CD4-positive, alpha-beta memory T cell (primary cell): ENCODE results near the gene CNIH4. TPM values are rescaled to one million over a fixed set of nuclear protein-coding genes. Genes with fewer than 3 reads are reported as not detected.
"Not testable (repeated sequence)": the region's sequence is repeated elsewhere in the genome, so short reads cannot be mapped to it uniquely, and the experiment has no call there.

Experiments used
- CTCF ChIA-PET: fragments of 350-600 bp; sonication (Branson Sonifier 250); formaldehyde crosslinking; loops from one replicate; lab custom pipeline; 2021; ENCODE audit warnings: inconsistent platforms; ENCODE audit not compliant: partially characterized antibody; lab: Charles Lee
- POLR2A ChIA-PET: fragments of 350-600 bp; sonication (Branson Sonifier 250); formaldehyde crosslinking; loops from one replicate; lab custom pipeline; 2021; ENCODE audit not compliant: partially characterized antibody; lab: Charles Lee
- DNase-seq, 5 donors: peaks; one replicate each; pipeline versions ENCODE4 v3.0.0 to v3.0.0-alpha.2; 2020 to 2022; ENCODE audit warnings: mixed read lengths in 1 of 5
- H3K27ac ChIP-seq: one replicate; pipeline ENCODE4 v1.7.0; 2013; ENCODE audit warnings: low read depth, low read length
- H3K27me3 ChIP-seq: 2 replicates; pipeline ENCODE4 v1.7.0; 2013; ENCODE audit warnings: mild to moderate bottlenecking, low read length, moderate library complexity; ENCODE audit not compliant: insufficient read depth
- H3K36me3 ChIP-seq: 2 replicates; pipeline ENCODE4 v1.7.0; 2013; ENCODE audit warnings: mild to moderate bottlenecking, low read length, moderate library complexity; ENCODE audit not compliant: insufficient read depth
- H3K4me1 ChIP-seq: 2 replicates; pipeline ENCODE4 v1.7.0; 2013; ENCODE audit warnings: mild to moderate bottlenecking, low read length, moderate library complexity; ENCODE audit not compliant: insufficient read depth
- H3K4me3 ChIP-seq, 2 donors: one replicate each; pipeline ENCODE4 v1.7.0; 2013; ENCODE audit warnings: low read length in 2 of 2, mild to moderate bottlenecking in 1 of 2
- H3K9me3 ChIP-seq, 2 donors: one replicate each; pipeline ENCODE4 v1.7.0; 2013; ENCODE audit warnings: low read length in 2 of 2, control low read depth in 1 of 2; ENCODE audit not compliant: control insufficient read depth in 1 of 2
- H3K27ac Mint-ChIP-seq, 7 donors: one replicate each; pipeline ENCODE4 v1.8.0; 2020 to 2021; ENCODE audit warnings: mixed read lengths in 7 of 7, mild to moderate bottlenecking in 6 of 7, inconsistent platforms in 3 of 7, moderate library complexity in 3 of 7
- H3K27me3 Mint-ChIP-seq, 2 donors: one replicate each; pipeline ENCODE4 v1.8.0; 2020 to 2021; ENCODE audit warnings: mixed read lengths in 2 of 2
- H3K36me3 Mint-ChIP-seq, 2 donors: one replicate each; pipeline ENCODE4 v1.8.0; 2020 to 2021; ENCODE audit warnings: mixed read lengths in 2 of 2, inconsistent platforms in 1 of 2, mild to moderate bottlenecking in 1 of 2
- H3K4me1 Mint-ChIP-seq, 4 donors: one replicate each; pipeline ENCODE4 v1.8.0; 2020 to 2021; ENCODE audit warnings: mixed read lengths in 4 of 4, mild to moderate bottlenecking in 1 of 4
- H3K4me3 Mint-ChIP-seq, 8 donors: one replicate each; pipeline ENCODE4 v1.8.0; 2020 to 2021; ENCODE audit warnings: mixed read lengths in 8 of 8, mild to moderate bottlenecking in 7 of 8, moderate library complexity in 6 of 8, inconsistent platforms in 3 of 8
- H3K9me3 Mint-ChIP-seq, 8 donors: one replicate each; pipeline ENCODE4 v1.8.0; 2020 to 2021; ENCODE audit warnings: mixed read lengths in 8 of 8, mild to moderate bottlenecking in 5 of 8, inconsistent platforms in 3 of 8, moderate library complexity in 1 of 8
- intact Hi-C: fragments of 100-400 bp; cut with micrococcal nuclease; formaldehyde crosslinking; loops from one replicate; pipeline ENCODE4 v1.15.1; 2023
- microRNA-seq: library from miRNA; unstranded; fragments of <30 nt; microRNA quantifications from one replicate; pipeline ENCODE4 v1.2.0, GENCODE V29; 2021; ENCODE audit warnings: borderline replicate concordance, borderline number of aligned reads, borderline microRNAs expressed, mixed read lengths
- polyA plus RNA-seq, 2 donors: library from polyadenylated mRNA; unstranded; fragments of 300-500 nt; fragmentation: Illumina TruSeq; gene quantifications; one replicate each; pipeline ENCODE4 v1.2.3, GENCODE V29; 2021
- total RNA-seq, 2 experiments: library from RNA; stranded (reverse); gene quantifications; one replicate each; pipeline ENCODE4 v1.2.3, GENCODE V29; 2021

Gene CNIH4
- total and polyA plus RNA-seq, 4 experiments from 2014 or later, result 45.5 to 75.6 (median 56.8) TPM

GRCh38 chr1:224425279-224425884 is 68.7 kb downstream of the CNIH4 start:
- no peak overlapping the region for H3K27ac ChIP-seq
- Mint-ChIP-seq H3K4me3 (peak overlapping the region in 1 of 8 donors; percentile 28), H3K4me1 (peaks cover 23 to 51% (median 42%) of the 10 kb centered on the region in 4 donors), H3K9me3 (no peaks in the 10 kb centered on the region), H3K27me3 (no peaks in the 10 kb centered on the region), H3K27ac (peak overlapping the region in 5 of 7 donors; percentile 1 to 62 (median 10)), H3K36me3 (peaks cover 48 to 68% of the 10 kb centered on the region in 2 donors)
- ChIA-PET POLR2A (interaction anchor here (0.6 to 2.9 kb wide), 2 partner anchors 9 to 300 kb away, joined by 3 to 14 read pairs; partner anchors contain the start of gene WDR26), CTCF (interaction anchor here (0.5 to 0.8 kb wide), 2 partner anchors 32 to 302 kb away, joined by 3 to 4 read pairs; no protein-coding TSS in a partner anchor)
- H3K4me1 ChIP-seq, result peaks cover 41% of the 10 kb centered on the region
- intact Hi-C loops, result no loop called here
- no peaks in the 10 kb centered on the region for H3K27me3 ChIP-seq
- no peak for DNase-seq
- H3K36me3 ChIP-seq, result peaks cover 46% of the 10 kb centered on the region
- no peak overlapping the region for H3K4me3 ChIP-seq
- H3K9me3 ChIP-seq, result no peaks in the 10 kb centered on the region

DNA sequence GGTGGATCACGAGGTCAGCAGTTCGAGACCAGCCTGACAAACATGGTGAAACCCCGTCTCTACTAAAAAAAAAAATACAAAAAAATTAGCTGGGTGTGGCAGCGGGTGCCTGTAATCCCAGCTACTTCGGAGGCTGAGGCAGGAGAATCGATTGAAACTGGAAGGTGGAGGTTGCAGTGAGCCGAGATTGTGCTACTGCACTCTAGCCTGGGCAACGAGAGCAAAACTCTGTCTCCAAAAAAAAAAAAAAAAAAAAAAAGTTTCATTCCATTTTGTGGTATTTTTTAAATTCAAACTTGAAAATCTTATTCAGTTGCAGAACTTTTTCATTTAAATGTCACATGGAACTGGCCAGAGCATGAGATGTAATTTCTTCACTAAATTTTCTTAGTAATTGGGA is 70.2 kb downstream of the CNIH4 start:
- H3K27me3 ChIP-seq, intact Hi-C loops, DNase-seq, H3K9me3 Mint-ChIP-seq, H3K4me3 Mint-ChIP-seq, H3K27ac ChIP-seq, H3K9me3 ChIP-seq, H3K27me3 Mint-ChIP-seq, H3K4me3 ChIP-seq: not testable (repeated sequence)
- H3K27ac Mint-ChIP-seq, result peak overlapping the region in 1 of 7 donors; percentile 56
- H3K36me3 ChIP-seq, result peaks cover 34% of the 10 kb centered on the region
- peaks cover 32 to 63% (median 52%) of the 10 kb centered on the region in 4 donors for H3K4me1 Mint-ChIP-seq
- POLR2A ChIA-PET, result interaction anchor here (0.9 kb wide), 1 partner anchor 30 kb away, joined by 3 read pairs; no protein-coding TSS in a partner anchor
- peaks cover 55% of the 10 kb centered on the region for H3K4me1 ChIP-seq
- CTCF ChIA-PET, result interaction anchor here (1.0 to 9.7 kb wide), 2 partner anchors 11 to 30 kb away, joined by 5 to 79 read pairs; no protein-coding TSS in a partner anchor
- H3K36me3 Mint-ChIP-seq, result peaks cover 42 to 67% of the 10 kb centered on the region in 2 donors

- H3K4me3 Mint-ChIP-seq, result peak overlapping the region in 4 of 8 donors; percentile 26 to 49 (median 42)
- intact Hi-C loops, result no loop called here
- CTCF ChIA-PET, result interaction anchor here (0.8 to 9.7 kb wide), 2 partner anchors 30 to 33 kb away, joined by 3 to 79 read pairs; no protein-coding TSS in a partner anchor
These were observed 70.7 kb downstream of the CNIH4 start for GRCh38 chr1:224427346-224427745.

DNA sequence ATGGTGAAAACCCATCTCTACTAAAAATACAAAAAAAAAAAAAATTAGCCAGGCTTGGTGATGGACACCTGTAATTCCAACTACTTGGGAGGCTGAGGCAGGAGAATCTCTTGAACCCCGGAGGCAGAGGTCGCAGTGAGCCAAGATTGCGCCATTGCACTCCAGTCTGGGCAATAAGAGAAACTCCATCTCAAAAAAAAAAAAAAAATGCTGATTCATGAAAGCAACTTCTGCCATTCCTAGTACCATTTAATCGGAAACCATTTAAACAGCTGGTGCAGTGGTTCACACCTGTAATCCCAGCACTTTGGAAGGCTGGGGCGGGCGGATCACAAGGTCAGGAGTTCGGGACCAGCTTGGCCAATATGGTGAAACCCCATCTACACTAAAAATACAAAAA is 72.0 kb downstream of the CNIH4 start:
- H3K27ac Mint-ChIP-seq, result peak overlapping the region in 1 of 7 donors; percentile 72
- H3K36me3 Mint-ChIP-seq, result peaks cover 27 to 64% of the 10 kb centered on the region in 2 donors

More at GRCh38 chr1:224427346-224427745, 70.7 kb downstream of the CNIH4 start:
- H3K27me3 ChIP-seq, result no peaks in the 10 kb centered on the region
- POLR2A ChIA-PET, result interaction anchor here (0.9 to 1.1 kb wide), 2 partner anchors 21 to 29 kb away, joined by 3 to 4 read pairs; no protein-coding TSS in a partner anchor
- H3K27me3 Mint-ChIP-seq, result no peaks in the 10 kb centered on the region
- peak overlapping the region in 3 of 7 donors; percentile 55 to 62 (median 56) for H3K27ac Mint-ChIP-seq
- peaks cover 37 to 63% of the 10 kb centered on the region in 2 donors for H3K36me3 Mint-ChIP-seq
- no peak for DNase-seq
- peaks cover 32 to 67% (median 55%) of the 10 kb centered on the region in 4 donors for H3K4me1 Mint-ChIP-seq
- peaks cover 29% of the 10 kb centered on the region for H3K36me3 ChIP-seq
- no peak overlapping the region for H3K27ac ChIP-seq
- H3K9me3 ChIP-seq, result no peaks in the 10 kb centered on the region
- H3K4me1 ChIP-seq, result peaks cover 60% of the 10 kb centered on the region
- no peak overlapping the region for H3K4me3 ChIP-seq
- H3K9me3 Mint-ChIP-seq, result no peaks in the 10 kb centered on the region

More for the DNA sequence above, 72.0 kb downstream of the CNIH4 start:
- peaks cover 39 to 73% (median 57%) of the 10 kb centered on the region in 4 donors for H3K4me1 Mint-ChIP-seq
- H3K4me3 Mint-ChIP-seq, result peak overlapping the region in 5 of 8 donors; percentile 16 to 43 (median 17)
- H3K36me3 ChIP-seq, result peaks cover 17% of the 10 kb centered on the region
- DNase-seq, H3K27ac ChIP-seq, H3K27me3 Mint-ChIP-seq, H3K4me3 ChIP-seq, H3K27me3 ChIP-seq, H3K9me3 Mint-ChIP-seq, H3K9me3 ChIP-seq, intact Hi-C loops: not testable (repeated sequence)
- H3K4me1 ChIP-seq, result peaks cover 65% of the 10 kb centered on the region
- POLR2A ChIA-PET, result interaction anchor here (1.0 to 7.6 kb wide), 2 partner anchors 51 to 88 kb away, joined by 3 to 43 read pairs; no protein-coding TSS in a partner anchor
- CTCF ChIA-PET, result interaction anchor here (0.7 to 9.7 kb wide), 3 partner anchors 18 to 46 kb away, joined by 3 to 79 read pairs (median 3); no protein-coding TSS in a partner anchor

Small RNAs within 50 kb of the gene (microRNA-seq; reads per million reads assigned to microRNA genes)
- 1.2 reads per million for gene MIR4742

Other genes starting within 250 kb of the CNIH4 start
- 10 to 100 TPM; 36.4 to 39.7 TPM for gene FBXO28, start 242.8 kb upstream of the CNIH4 start, total RNA-seq
- gene FBXO28, start 242.8 kb upstream of the CNIH4 start, polyA plus RNA-seq, result 10 to 100 TPM; 11.3 to 19.3 TPM
- 10 to 100 TPM; 58.5 TPM for gene DEGS1, start 173.6 kb upstream of the CNIH4 start, total RNA-seq
- gene DEGS1, start 173.6 kb upstream of the CNIH4 start, polyA plus RNA-seq, result 100 to 1,000 TPM; 135 to 137 TPM
- gene NVL, start 26.7 kb upstream of the CNIH4 start, total RNA-seq, result 10 to 100 TPM; 38.9 to 46.7 TPM
- gene NVL, start 26.7 kb upstream of the CNIH4 start, polyA plus RNA-seq, result 10 to 100 TPM; 16.9 to 21.0 TPM
- 100 to 1,000 TPM; 121 to 123 TPM for gene WDR26, start 77.9 kb downstream of the CNIH4 start, total RNA-seq
- 1 to 10 TPM; 2.9 to 3.9 TPM for gene WDR26, start 77.9 kb downstream of the CNIH4 start, polyA plus RNA-seq